GM18861 (cell line): ENCODE measurements around the gene SMG6.
"Not testable (repeated sequence)": the region's sequence is repeated elsewhere in the genome, so short reads cannot be mapped to it uniquely, and the experiment has no call there.

ENCODE experiments used
- ATAC-seq: cut with Tn5 transposase; IDR thresholded peaks from one replicate; pipeline ENCODE4 v1.9.1; 2021; ENCODE audit not compliant: unreplicated experiment

The SMG6 gene

DNA sequence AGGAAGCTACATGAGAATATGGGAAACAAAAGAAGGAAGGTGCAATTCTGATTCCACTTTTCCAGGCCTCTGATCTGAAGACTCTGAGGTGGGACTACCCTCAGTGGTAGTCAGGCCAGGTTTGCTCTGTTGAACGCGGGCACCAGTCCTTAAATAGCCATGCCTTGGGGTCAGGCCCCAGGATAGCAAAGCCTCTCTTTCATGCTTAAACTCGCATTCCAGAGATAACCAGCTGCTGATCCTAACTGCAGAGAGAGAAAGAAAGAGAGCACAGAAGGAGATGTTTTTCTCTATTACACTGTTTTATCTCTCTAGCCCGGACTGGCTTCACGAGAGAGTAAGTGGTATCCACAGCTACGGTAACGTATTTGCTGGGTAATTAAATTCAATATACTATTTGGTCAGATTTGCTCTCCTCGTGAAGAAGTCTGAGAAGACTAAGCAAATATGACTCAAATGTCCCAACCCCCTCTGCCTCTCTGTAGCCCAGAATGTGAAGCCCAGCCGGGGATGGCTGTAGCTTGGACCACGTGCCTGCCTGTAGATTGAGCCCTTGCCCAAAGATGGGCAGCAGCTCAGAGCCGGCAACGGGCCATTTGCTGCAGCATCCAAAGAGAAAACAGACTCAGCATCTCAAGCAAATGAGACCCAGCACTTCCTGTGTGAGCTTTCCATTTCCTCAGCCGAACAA, 122.2 kb downstream of the SMG6 start:
- no peak for ATAC-seq

DNA sequence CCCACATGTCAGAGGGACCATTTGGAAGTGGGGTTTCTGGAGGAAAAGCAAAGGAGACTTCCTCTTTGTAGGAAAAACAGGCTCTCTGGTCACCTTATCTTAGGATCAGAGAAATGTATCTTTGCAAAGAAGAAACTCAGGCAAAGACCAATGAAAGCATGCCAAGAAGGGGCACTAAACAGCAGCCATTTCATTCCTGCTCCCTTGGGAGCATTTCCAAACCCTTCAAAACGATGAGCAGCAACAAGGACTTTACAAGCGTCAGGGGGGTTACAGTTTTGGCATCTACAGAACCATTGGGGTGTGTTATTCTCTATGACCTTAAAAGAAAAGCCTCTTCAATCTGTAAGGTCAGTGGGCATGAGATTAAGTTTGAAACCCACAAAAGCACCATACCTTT, 122.8 kb downstream of the SMG6 start:
- no peak for ATAC-seq

DNA sequence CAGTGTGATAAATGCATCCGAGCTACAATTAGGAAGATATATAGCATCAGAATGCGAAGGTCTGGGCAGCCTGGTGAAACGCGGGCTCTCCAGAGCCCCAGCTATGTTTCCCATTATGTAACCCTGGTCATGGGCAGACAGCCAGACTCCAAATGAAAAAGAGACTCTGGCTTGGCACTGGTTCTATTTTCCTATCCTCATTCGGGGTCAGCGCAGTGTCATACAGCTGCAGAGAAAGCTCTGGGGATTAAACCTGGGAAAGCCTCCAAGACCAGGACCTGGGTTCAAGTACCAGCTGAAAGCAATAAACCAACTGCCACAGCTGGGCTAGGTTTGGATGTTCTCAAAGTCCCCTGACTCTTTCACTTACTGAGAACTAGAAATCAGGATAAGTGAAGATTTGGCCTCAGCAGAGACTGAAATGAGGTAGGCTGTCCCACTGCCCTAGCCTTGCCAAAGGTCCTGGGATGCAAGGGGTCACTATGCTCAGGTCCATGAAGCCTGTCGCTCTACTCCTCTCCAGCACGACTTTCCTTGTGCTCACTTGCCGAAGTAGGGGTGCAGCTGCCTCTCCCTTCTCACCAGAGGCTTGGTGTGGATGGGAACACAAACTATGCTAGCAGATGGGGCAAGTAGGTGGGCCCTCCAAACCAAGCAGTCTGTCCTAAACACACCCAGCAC, 123.8 kb downstream of the SMG6 start:
- no peak for ATAC-seq

DNA sequence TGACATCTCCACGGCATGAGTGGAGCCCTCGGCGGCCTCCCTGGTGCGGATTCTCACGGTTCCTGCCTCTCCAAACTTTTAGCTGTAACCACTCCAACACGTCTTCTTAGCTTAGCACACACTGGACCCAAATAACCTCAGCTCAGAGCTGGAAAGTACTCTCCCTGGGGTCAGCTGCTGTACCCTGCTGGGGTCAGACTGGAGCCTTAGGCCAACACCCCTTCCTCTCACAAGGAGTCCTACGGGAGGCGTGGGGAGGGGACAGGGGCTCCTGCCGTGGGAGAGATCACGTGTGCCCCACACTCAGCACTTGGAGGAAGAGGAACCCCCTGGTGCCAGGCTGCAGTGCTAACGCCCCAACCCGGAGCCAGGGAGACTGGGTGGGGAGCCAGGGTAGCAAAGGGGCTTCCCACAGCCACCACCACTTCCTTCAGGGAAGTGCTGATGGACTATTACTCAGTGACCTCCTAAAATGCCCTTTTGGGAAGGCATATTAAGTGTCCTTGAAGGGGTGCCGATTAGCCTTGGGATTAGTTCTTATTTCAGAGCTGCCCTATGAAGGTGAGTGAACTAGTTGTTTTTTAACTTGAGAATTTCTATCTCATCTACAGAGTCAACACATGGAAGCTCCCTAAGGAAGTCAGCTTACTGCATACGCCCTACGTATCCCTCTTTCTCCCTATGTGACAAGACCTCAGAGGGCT, 124.6 kb downstream of the SMG6 start:
- ATAC-seq: no peak

DNA sequence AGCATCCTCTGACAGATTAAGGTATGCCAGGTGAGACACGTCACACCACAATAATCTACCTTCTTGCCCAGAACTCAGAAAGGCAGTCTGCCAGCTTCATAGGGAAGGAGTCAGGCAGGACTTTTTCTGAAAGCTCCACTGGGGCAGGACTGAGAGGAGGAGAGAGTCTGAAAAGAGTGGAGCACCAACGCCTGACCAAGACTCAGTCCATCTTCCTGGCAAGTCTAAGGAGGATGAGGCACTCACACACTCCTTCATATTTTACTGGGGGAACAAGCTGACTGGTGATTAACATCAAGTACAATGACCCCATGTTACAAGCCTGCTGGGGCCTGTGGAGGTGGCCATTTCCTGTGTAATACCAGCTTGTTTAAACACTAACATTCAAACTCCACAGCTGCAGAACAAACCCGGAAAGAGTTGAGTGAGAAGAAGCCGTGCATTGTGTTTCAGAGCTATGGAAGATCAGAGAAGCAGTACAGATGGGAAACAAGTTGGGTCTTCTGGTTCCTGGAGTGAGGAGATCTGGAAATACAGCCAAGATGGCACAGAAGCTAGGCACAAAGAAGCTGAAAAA, 126.3 kb downstream of the SMG6 start:
- no peak for ATAC-seq

DNA sequence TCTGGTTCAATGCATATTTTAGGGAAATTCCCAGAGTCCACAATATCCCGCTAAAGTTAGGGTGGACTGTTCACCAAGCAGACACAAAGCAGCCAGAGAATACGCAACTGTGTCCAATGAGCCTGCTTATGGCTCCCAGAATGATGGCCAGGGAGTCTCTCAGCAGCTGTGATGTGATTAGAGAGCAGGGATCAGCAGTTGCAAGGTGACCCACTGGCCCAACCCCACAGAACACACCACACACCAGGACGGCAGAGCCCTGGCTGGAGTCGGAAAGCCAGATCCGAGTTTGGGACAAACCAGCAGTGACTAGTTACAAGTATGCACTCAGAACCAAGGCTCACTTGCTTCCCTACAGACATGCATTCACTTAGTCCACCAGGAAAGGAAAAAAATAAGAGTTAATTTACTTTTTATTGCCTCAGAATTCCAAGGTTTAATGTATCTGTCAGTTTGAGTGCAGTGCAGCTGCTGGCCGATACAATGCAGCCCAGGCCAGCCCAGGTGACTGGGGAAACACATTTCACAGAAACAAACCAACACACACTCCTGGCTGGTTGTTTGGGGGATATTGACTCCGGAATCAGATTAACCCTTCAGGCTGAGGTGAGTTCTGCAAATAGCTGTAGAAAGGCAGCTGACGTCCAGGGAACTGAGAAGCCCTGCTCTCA, 127.0 kb downstream of the SMG6 start:
- ATAC-seq: no peak

DNA sequence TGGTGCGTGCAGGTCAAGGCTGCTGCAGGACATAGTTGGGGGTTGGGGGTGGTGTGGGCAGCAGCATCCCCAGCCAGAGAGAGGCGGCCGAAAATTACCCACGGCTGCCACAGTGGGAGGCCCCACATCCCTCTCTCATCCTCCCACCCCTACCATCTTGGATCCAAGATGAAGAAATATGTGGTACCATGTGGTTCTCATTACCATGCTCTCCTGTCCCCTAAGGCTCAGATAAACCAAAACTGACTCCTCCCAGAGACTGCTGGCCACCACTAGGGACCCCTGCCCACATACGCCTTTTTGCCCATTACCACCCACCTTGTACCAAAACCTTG, 128.3 kb downstream of the SMG6 start:
- no peak for ATAC-seq

DNA sequence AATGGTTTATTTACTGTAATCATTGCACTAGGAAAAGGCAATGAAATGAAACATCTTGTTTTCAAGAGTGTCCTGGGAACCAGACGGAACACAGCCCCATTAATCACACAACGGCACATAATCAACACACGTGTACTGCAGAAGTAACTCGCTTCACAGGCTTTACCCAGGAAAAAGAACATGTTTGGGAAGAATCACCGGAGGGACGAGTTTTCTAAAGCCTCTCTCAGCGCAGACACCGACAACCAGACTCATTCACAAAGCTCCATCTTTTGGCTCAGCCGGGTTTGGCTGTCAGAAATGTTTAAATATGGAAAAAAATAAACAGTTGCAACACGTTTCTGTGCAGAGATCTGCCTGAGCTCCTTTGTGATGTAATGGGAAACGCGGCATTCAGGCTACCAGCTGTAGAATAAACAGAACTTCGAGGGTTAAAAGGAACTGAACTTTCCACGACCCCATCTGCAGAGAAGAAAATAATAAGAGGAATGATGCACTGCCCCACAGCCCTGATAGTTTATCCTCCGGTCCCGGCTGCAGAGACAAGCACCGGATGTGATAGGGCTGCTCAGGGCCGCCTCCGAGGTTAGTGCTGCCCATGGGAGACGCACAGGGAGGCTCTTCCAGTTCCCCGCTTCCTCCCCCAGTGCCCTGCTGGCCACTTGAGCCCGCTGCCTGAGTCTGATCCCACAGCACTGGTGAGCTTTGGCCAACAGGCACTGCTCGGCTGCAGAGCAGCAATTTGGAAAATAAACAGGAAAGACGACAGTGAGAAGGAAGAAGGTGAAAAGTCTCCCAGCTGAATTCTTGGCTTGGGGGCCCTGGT, 128.9 kb downstream of the SMG6 start:
- no peak for ATAC-seq

DNA sequence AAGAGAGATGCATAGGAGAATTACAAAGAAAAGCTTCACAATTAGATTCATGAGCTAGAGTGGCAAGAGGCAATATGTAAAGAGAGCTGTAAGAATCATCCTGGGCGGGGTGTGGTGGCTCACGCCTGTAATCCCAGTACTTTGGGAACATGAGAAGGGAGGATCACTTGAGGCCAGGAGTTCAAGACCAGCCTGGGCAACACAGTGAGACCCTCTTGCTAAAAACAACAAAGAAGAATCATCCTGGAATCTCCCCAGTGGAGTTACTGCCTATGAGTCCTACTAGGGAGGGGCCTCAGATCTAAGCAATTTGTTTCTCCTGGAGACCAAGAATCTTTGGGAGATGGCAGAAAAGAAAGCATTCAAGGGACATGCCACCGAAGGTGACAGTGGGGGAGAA, 129.6 kb downstream of the SMG6 start:
- ATAC-seq: no peak

DNA sequence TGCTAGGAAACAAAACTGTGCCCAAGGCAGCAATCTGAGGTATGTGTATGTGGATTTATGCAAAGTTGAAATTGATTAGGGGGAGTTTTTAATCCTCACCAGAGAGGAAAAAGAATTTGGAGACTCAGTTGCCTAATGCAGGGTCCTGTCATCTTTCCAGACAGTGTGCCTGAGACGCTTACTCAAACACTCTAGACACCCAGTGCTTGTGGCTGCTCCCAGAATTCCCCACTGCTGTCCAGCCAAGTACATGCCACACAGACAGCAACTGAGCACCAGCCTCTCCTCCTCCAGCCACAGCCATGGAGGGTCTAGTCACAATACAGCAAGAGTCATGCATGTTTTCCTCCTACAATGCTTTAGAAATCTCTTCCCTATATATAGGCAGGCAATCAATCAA, 130.6 kb downstream of the SMG6 start:
- ATAC-seq: no peak

DNA sequence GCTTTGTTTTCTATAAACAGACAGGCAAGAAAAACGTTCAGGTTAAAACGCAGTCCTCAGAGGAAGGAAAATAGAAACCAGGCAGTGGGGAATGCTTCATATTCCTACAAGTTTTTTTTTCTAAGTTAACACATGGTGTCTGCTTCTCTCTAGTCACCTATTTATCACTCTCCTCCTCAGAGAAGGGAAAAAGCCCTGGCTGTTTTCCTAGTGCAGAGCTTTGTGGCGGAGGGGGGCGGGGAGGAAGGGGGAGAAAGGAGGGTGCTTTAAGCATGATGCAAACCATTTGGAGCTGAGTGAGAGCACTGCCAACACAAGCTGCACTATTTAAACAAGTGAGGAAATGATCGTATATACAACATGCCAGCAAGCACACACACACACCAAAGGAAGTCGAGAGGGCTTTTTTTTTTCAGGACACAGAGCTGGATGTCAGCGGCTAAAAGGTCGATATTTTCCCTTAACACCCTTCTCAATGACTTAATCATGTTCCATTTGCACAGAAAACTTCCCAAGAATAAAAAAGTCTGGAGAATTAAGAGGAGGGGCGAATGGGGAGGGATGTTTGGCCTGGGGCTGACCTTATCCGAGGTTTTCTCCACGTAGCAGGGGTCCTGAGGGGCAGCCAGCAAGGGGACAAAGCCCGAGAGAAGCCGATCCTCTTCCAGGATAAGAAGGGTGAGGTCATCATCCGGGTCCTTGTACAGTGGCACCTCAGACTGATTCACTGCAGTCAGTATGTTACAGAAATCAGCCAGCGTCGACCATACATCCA, 131.3 kb downstream of the SMG6 start:
- no peak for ATAC-seq

DNA sequence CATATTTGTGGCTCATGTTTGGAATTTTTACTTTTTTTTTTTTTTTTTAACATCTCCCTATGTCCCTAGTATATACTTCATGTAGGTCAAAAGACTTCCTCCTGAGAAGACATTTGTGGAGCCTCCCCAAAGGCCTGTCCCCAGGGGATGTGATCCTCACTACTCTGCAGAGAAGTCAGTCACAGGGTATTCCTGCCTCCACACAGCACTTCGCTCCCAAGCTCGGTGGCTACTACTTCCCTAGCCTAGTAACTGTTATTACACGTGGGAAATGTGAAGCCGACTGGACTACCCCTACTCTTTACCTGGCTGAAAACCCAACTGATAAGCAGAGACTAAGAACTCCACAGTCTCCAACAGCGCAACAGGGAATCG, 131.9 kb downstream of the SMG6 start:
- no peak for ATAC-seq

DNA sequence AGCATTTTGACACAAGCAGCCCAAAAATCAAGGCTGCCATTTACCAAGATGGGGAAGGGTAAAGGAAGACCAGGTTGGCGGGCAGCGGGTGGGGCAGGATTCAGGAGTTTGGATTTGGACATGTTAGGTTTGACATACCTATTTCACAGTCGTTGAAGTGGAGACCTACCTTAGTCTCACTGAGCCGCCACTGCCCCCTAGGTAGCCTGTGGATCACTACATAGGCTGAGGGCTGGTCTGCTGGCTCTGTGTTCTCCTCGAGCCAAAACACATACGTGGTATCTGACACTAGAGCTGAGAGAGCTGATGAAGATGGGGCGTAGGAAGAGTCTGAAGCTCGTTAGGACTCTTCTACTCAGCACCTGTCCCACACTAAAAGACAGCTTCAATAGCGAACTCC, 133.6 kb downstream of the SMG6 start:
- no peak for ATAC-seq

DNA sequence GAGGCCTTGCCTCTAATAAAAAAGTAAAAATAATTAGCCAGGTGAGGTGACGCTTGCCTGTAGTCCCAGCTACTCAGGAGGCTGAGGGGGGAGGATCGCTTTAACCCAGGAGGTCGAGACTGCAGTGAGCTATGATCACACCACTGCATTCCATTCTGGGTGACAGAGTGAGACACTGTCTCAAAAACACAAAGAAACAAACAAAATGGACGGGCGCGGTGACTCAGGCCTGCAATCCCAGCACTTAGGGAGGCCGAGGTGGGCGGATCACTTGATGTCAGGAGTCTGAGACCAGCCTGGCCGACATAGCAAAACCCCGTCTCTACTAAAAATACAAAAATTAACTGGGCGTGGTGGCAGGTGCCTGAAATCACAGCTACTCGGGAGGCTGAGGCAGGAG, 137.9 kb downstream of the SMG6 start:
- ATAC-seq: not testable (repeated sequence)

DNA sequence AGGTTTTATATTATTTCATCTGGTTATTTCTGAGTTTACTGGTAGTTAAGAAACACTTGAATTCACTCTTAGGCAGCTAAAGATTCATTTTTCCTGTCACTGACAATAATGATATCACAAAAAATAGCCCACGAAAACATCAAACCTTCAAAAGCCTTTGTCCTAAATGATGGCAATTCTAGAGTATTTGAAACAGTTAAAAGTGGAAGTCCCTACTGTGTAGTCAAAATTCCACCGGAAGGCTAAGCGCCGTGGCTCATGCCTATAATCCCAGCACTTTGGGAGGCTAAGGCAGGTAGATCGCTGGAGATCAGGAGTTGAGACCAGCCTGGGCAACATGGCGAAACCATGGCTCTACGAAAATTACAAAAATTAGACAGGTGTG, 145.2 kb downstream of the SMG6 start:
- no peak for ATAC-seq

DNA sequence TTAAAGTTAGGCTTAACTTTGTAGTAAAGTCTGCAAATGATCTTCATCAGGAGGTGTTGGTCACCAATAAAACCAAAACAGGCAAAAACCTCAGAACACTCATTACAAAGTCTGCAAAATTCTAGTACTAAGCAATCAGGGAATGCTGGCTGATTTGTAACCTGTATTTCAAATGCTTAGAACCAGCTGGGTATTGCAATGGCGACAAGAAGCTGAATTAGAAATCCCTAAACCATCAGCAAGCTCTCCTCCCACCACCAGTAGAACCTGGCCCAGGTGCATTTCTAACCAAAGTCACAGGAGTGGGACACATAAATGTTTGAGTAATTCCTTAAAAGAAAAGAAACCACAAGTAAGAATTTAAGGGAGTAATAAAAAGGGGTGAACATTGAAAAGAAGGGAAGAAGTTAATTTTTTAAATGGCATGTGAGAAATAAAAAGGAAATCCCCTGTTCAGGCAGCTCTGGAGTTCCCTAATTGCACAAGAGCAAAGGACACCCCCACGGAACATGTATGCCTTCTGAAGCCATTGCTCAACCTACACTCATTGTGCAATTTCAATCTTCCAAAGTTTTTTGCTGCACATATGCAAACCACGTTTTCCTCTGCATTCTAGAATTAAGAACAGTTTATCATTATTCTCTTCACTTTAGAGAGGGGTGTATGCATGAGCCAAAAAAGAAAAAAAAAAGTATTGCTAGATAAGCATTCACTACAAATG, 145.8 kb downstream of the SMG6 start:
- ATAC-seq: no peak

DNA sequence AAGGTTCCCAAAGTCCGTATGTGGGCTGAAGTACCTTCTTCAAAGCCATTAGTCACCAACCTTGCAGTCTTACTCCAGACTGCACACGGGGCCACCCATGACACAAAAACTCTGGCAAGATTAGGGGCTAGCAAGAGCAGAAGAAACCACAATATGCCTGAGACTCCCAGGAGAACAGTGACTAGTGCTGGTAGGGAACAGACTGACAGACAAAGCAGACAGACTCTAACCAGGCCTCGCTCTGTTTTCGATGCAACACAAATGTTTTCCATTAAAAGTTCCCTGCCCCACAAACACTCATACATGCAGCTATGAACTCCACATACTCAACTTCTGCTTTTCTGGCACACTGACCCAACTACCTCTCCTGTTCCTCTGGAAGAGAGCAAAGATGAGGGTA, 146.5 kb downstream of the SMG6 start:
- ATAC-seq: no peak

DNA sequence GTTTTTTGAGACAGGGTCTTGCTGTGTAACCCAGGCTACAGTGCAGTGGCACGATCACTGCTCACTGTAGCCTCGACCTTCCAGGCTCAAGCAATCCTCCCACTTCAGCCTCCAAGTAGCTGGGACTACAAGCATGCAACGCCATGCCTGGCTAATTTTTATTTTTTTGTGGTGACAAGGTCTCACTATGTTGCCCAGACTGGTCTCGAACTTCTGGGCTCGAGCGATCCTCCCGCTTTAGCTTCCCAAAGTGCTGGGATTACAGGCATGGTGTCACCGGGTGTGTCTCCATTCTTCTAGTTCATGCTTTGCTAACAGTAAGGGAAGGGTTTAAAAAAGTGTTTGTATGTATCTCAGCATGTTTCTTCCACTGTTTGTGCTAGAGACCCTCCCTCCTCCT, 146.9 kb downstream of the SMG6 start:
- no peak for ATAC-seq

DNA sequence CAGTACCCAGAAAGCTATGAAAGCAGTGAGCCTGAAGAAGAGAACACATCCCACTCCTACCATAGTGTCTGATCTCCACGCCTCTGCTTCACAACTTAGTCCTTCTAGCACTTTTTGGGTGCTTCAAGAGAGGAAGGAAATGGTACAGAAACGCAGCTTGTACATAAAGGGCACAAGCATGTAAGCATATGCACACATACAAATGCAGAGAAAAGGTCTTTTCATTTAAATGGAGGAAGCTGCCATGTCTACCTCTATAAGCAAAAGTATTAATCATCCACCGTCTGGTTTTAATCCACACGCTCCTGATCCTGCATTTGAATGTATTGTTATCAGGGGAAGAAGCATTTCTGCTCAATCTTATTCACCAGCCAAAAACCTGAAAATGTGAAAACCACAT, 148.0 kb downstream of the SMG6 start:
- no peak for ATAC-seq
